HG02970 (cell line): ENCODE results near the gene TMPRSS6.

Source experiments
- ATAC-seq: cut with Tn5 transposase; IDR thresholded peaks from one replicate; pipeline ENCODE4 v1.9.1; 2021; ENCODE audit warnings: mild to moderate bottlenecking, moderate library complexity, moderate number of reproducible peaks; ENCODE audit not compliant: unreplicated experiment, low FRiP score

TMPRSS6 gene

DNA sequence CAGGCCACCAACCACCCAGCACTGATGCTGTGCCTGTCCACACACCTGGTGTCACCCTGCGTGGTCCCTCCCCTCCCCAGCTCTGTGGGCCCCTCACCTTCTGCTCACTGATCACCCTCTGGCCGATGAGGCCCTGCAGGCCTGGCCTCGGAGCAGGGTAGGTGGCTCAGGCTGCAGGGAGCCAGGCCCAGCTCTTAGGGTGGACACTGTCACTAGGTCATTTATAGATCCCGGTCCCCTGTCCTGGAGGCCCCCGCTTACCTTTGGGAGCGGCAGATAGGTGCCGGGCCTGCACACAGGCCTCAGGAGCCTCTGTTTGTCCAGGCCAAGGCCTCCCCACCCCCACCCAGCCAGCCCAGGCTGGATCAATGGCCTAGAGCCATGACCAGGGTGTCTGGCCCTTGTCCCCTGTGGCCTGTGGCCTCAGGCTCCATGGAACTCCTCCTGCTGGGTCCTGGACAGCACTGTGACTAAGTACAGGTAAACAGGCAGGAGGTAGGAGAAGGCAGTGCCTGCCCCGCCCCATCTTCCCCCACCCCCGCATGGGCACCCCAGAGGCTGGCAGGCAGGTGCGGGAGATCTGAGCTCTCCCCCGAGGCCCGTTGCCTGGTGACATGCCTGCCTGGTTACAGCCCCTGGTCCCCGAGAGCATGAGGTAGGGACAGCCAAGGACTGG lies at the start of gene TMPRSS6:
Gene TMPRSS6 (minus strand): TSS at position 472 of the 676 bp plus-strand sequence. CDS start 6,296 bp downstream, outside the sequence.
- ATAC-seq, result no peak

- ATAC-seq, result no peak
These were observed 49.4 kb upstream of the TMPRSS6 start for GRCh38 chr22:37158963-37159290.

GRCh38 chr22:37157516-37158285 lies 48.2 kb upstream of the TMPRSS6 start:
- no peak for ATAC-seq

GRCh38 chr22:37156686-37157435 lies 47.3 kb upstream of the TMPRSS6 start:
- no peak for ATAC-seq

DNA sequence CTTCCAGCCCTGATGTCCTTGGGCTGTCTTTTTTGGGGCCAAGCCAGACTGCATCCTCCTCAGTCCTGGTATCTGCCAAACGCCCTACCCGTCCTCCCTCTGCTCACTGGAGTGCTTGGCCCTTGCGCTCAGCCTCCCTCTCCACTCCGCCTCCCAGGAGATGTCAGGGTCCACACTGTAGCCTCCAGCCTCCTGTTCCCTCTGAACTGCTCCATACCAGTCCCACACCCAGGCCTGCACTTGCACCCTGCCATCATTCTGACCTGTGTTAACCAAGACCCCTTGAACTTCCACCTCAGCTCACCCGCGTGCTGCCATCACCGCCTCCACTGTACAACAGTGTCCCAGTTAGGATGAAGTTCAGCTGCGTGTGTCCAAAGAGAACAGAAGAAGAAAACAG lies 46.5 kb upstream of the TMPRSS6 start:
- no peak for ATAC-seq

DNA sequence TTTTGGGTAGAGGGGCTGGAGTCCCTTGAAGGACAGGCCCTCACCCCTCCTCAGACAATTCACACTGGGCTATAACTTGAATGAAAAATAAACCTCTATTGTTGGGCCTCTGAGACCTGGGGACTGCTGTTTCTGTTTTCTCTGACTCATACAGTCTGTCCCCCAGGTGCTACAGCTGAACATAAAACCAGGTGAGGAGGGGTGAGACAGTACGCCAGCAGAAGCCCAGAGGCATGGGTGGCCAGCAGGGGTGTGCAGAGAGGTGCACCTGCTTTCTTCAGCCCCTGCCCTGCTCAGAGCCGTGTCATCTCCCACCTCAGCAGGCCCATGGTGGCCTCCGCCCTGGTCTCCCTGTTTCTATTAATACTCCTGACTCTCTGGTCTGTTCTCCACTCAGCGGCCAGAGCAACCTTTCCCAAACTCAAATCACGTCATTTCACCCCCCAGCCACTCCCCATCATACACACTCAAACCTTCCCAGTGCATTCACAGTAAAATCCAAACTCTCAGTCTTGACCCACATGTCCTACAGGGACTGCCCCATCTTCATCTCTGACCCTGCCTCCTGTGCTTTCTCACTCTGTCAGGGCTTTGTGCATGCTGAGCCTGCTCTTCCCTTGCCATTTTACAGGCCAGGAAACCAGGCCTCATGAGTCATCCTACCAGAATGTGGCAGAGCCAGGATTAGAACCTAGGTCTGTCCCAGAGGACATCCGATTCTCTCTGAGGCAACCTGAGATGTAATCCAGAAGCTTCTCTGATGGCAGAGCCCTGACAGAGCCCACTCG lies 45.6 kb upstream of the TMPRSS6 start:
- ATAC-seq, result no peak

DNA sequence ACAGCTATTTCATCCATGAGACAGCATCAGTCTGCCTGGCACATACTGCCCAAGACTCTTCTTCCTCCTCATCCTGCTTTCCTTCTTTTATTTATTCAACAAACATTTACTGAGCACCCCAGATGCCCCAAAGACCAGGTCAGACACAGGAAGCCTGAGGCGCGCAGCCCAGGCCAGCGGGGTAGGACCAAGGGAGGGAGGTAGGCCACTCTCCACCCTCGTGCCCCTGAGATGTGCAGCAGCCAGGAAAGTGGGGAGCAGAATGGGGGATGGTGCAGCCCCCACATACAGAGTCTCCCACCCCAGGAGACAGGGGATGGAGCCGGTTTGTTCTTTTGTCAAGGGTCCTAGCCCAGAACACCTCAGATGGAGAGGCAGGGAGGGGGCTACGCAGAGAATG lies 44.4 kb upstream of the TMPRSS6 start:
- no peak for ATAC-seq

DNA sequence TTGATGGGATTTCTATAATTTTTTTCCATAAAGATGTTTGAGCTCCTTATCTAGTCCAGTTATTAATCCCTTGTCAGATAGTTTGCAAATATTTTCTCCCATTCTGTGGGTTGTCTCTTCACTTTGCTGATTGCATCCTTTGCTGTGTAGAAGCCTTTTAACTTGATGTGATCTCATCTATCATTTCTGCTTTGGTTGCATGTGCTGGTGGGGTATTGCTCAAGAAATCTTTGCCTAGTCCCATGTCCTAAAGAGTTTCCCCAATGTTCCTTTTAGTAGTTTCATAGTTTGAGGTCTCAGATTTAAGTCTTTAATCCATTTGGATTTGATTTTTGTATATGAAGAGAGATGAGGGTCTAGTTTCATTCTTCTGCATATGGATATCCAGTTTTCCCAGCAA lies 41.9 kb upstream of the TMPRSS6 start:
- ATAC-seq, result no peak

DNA sequence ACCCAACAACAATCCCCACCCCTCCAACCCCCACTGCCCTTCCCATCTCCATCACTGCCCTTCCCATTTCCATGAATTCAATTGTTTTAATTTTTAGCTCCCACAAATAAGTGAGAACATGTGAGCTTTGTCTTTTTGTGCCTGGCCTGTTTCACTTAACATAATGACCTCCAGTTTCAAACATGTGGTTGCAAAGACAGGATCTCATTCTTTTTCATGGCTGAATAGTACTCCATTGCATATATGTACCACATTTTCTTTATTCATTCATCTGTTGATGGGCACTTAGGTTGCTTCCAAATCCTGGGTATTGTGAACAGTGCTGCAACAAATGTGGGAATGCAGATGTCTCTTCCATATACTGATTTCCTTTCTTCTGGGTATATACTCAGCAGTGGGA lies 41.2 kb upstream of the TMPRSS6 start:
- ATAC-seq, result no peak

DNA sequence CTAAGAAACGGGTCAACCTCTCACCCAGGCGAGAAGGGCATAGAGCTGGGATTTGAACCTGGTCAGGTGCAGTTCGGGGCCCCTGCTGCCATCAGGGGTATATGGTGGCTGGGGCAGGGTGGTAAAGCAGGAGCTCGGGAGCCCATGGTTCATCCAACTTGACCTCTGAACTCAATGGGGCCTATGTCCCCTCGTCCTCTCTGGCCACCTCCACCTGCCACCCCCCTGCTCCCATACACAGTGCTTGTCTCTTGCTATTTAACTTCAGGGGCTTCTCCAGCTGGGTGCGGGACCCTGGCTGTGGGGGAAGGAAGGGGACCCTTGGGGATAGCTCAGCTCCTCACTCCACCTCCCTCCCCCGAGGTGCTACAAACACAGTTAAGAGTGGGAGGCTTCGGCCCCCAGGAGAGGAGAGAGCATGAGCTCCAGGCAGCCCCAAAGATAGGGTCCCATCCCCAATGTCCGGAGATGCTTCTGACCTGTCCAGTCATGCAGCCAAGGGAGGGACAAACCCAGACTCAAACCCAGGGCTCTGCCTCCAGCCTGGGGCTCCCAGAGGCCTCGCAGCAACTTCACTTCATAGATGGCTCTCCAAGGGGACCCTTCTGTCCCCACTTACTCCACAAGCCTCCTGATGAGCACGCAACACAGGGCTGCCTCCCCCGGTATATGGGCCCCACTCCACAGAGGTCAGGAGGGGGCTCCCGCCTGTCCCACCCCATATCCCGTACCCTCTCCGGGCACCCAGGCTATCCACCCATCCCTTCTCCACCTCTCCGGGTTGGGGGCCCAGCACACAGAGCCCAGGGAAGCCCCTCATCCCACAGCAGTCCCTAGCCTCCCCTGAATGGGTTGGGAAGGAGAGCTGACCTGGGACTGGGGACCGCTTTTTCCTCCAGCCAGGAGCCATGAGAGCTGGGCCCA lies 39.5 kb upstream of the TMPRSS6 start:
- ATAC-seq, result no peak

DNA sequence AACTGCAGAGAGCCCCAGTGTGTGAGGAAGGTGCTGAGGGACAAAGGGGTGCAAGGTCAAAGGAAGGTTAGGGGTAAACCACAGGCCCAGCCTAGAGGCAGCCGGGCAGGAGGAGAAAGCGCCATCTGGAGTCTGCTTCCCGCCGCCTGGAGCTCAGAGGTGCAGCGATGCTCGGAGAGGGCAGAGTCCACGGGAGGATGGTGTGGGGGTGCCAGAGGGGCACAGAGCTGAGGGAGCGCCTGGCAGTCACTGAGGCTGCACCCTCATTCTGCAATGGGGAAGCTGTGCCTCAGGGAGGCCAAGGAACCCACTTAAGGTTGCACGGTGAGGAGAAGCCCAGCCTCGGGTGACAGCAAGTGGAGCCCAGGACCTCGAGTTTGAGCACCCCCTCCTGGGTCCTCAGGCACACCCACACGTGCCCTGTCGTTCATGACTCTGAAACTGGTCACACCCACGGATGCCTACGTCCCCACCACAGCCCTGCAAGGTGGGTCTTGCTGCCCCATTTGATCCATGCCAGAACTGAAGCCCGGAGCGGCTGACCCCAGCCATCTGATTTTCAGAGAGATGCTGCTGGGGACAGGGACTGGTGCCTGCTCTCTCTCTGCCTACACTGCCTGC lies 38.6 kb upstream of the TMPRSS6 start:
- ATAC-seq, result no peak

GRCh38 chr22:37147186-37147990 lies 37.9 kb upstream of the TMPRSS6 start:
- no peak for ATAC-seq

DNA sequence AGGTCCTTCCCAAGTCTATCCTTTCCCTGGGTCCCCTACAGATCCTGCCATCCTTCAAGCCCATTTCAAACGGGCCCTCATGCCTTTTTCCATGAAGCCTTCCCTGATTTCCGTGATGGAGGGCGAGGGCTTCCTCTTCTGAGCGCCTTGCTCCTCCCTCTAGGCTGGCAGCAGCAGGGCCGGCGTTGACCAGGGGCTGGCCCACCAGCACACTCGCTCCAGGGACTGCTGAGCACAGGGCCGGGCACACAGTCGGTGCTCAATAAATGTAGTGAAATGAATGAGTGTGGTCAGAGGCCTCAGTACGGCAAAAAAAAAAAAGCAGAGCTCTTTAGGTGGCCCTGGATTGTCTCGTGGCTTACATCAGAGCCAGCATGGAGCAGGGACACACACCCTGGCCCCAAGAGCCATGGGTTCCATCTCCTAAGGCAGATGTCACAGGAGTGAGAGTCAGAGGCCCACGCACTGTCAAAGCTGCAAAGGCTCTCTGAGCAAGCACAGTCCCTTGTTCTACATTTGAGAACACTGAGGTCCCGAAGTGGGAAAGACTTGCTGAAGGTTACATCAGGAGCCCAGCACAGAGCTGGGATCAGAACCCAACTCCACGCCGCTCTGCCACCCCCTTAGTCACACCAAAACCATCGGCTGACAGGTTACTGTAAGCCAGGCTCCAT lies 37.1 kb upstream of the TMPRSS6 start:
- no peak for ATAC-seq

DNA sequence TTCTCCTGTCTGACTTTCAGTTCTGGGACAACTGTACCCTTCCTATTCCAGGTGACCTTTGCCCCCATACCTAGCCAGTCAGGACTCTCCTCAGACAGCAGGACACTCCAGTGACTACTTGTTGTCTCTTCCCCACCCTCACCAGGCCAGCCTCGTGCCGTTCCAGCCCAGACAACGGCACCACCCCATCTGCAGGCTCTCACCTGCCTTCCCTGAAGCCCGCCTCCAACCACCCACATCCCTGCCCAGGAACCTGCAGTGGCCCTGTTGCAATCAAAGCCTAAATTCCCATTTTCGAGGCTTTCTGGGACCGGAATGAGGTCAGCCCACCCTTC lies 36.5 kb upstream of the TMPRSS6 start:
- ATAC-seq, result no peak

DNA sequence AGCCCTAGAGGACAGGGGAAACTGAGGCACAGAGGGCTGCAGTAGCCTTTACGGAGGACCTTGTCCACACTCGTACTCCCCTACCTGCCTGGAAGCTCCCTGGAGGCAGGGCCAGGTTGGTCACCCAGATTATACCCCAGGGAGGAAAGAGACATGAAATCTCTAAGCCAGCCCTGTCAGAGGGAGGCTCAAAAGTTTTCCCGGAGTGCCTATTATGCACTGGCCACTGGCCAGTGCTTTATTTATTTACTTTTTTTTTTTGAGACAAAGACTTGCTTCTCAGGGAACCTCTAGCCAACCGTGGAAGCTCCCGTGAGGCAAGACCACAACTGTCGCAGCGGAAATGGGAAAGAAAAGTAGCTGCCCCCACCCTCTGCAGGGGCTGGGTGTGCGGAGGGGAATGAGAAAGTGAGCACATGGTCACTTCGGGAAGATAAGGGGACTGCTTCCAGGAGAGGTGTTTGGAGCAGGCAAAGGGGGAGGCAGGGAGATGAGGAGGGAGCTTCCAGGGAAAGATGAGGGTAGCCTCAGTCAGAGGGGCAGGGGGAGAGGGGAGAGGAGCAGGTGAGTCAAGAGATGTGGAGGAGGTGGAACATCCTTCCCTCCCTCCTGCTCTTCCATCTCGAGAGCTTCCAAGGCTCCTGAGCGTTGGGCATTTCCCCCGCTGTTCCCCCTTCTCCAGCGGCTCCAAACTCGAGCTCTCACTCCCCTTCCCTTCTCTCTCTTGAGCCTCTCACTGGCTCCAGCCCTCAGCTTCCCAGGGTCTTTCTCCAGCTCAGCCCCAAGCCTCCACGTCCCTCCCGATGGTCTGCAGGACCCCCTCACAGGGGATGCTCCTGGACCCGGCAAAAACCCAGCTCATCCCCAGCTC lies 35.9 kb upstream of the TMPRSS6 start:
- no peak for ATAC-seq

GRCh38 chr22:37144180-37144554 lies 34.7 kb upstream of the TMPRSS6 start:
- no peak for ATAC-seq

DNA sequence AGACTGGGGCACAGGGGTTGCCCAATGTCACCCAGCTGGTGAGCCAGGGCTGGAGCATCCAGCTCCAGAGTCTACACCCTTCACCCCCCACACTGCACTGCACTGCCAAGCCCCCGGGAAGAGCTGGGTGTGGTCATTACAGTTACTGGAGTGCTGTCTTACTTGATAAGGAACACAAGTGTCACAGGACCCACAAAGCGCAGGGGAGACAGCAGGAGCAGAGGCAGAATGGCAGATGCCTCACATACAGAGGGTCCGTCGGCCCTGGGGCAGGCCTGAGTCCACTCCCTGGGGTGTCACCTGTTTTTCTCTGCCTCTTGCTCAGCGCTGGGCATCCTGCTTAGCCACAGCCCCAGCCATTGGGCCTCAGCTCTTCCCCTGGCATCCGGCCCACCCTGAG lies 32.5 kb upstream of the TMPRSS6 start:
- ATAC-seq, result no peak
